GM18505 (cell line): Measurements from ENCODE around the gene TICAM1.
"Not testable (repeated sequence)": the region's sequence is repeated elsewhere in the genome, so short reads cannot be mapped to it uniquely, and the experiment has no call there.

Experiments
- ATAC-seq: cut with Tn5 transposase; IDR thresholded peaks from one replicate; pipeline ENCODE4 v1.9.1; 2021; ENCODE audit not compliant: unreplicated experiment
- POLR2A ChIP-seq: IDR thresholded peaks from 4 replicates; pipeline ENCODE4 v1.6.1; 2011; ENCODE audit warnings: borderline replicate concordance; ENCODE audit not compliant: insufficient read depth, insufficient read length; ENCODE audit errors: extremely low read depth

TICAM1 gene

GRCh38 chr19:4802711-4803110, 28.8 kb downstream of the TICAM1 start:
- no peak for TF ChIP-seq POLR2A
- ATAC-seq, result no peak

DNA sequence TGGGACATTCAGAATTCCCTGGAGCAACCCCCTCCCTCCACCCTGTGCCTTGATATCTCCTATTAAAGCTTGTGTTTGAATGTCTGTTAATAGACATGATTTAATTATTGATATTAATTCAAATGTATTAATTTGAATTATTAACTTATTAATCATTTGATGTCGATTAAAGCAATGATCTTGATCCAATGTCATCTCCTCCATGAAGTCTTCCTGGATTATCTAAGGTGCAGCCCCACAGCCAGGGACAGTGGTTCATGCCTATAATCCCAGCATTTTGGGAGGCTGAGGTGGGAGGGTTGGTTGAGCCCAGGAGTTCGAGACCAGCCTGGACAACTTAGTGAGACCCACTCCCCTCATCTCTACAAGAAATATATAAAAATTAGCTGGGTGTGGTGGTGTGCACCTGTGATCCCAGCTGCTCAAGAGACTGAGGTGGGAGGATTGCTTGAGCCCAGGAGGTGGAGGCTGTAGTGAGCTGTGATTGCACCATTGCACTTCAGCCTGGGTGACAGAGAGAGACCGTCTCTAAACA, 30.4 kb downstream of the TICAM1 start:
- TF ChIP-seq POLR2A, result no peak
- no peak for ATAC-seq

DNA sequence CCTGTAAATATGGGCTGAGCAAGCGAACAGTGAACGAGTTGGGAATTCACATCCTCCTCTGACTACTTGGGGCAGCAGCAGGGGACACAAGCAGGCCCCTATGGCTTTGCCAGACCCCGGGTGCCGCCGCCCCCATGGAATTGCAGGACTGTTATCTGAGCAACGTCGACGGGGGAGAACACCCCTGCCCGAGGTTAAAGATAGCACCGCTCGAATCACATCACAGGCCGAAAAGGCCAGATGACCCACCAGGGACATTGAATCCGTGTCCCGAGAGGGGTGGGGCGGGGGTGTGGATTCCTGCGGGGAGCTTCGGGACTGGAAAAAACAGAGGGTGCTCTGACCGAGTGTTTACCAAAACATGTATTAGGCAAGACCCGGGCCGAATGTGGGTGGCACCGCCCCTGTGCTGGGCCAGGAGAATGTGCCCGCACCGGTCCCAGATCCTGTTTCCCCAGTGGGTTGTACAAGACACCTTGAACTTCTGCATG, 30.9 kb downstream of the TICAM1 start:
- ATAC-seq, result no peak
- TF ChIP-seq POLR2A, result no peak

DNA sequence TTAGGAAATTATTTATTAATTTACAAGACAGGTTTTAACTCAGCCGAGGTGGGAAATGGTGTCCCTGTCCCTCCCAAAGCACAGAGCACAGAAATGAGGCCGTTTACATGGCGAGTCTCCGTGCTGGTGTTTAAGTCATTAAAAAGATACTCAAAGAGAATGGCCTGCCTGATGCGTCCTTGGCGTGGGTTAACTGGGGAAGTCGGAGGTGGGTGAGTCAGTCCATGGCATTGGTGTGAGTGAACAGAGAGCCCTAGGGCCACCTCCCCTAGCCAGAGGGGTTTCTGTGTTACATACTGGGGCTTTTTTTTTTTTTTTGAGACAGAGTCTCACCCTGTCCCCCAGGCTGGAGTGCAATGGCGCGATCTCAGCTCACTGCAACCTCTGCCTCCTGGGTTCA, 36.1 kb downstream of the TICAM1 start:
- no peak for ATAC-seq
- TF ChIP-seq POLR2A, result no peak

- ATAC-seq, result no peak
- TF ChIP-seq POLR2A, result no peak
Measured at GRCh38 chr19:4794971-4795370, 36.5 kb downstream of the TICAM1 start.

- ATAC-seq, result not testable (repeated sequence)
Measured at GRCh38 chr19:4793278-4793677, 38.2 kb downstream of the TICAM1 start.

- ATAC-seq, result not testable (repeated sequence)
Measured at GRCh38 chr19:4792866-4793195, 38.7 kb downstream of the TICAM1 start.

- peak; percentile 10 for ATAC-seq
Measured at GRCh38 chr19:4792019-4792865, 39.3 kb downstream of the TICAM1 start.

DNA sequence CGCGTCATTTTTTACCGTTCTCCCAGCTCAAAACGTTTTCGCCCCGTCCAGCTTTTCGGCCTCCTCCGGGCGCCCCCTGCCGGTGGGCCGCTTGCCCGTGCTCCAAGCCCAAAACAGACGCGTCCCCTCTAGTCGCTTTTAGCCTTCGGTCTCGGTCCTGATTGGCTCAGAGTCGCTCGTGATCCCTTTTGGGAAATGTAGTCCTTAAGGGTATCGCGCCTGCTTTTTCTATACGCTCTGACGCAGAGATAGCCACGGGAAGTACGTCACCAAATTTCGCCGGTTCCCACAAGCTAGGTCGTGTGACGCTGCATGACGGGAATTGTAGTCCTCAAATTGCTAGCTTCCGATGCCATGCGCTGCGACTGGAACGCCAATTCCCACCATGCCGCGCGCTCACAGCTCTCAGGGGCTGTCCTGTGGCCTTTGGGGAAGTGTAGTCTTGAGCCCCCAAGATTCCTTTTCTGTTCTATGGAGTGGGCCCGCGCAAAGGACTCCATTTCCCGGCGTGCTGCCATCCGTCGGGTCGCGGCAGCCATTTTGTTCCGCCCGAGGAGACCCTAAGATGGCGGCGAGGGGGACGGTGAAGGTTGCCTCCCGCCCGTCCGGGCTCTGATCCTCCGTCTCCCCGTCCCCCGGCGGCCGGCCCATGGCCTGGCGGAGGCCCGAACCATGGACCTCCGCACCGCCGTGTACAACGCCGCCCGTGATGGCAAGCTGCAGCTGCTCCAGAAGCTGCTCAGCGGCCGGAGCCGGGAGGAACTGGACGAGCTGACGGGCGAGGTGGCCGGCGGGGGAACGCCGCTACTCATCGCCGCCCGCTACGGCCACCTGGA, 40.1 kb downstream of the TICAM1 start, which contains the start of gene FEM1A:
Gene FEM1A, plus strand, starts transcription at position 552 of the 836 bp plus-strand sequence. Its CDS starts 121 bp downstream, at position 673.
- peak; percentile 88 for ATAC-seq
- peak; percentile 82 for TF ChIP-seq POLR2A

DNA sequence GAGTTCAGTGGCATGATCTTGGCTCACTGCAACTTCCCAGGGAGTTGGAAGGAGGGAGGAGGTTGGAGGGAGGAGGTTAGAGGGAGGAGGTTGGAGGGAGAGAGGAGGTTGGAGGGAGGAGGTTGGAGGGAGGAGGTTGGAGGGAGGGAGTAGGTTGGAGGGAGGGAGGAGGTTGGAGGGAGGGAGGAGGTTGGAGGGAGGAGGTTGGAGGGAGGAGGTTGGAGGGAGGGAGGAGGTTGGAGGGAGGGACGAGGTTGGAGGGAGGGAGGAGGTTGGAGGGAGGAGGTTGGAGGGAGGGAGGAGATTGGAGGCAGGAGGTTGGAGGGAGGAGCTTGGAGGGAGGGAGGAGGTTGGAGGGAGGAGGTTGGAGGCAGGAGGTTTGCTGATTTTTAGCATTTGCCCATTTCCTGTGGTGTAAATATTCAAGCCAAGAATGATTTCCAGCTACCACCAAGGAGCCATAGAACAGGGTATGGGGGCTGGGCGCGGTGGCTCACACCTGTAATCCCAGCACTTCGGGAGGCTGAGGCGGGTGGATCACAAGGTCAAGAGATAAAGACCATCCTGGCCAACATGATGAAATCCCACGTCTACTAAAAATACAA, 45.0 kb downstream of the TICAM1 start:
- not testable (repeated sequence) for ATAC-seq

DNA sequence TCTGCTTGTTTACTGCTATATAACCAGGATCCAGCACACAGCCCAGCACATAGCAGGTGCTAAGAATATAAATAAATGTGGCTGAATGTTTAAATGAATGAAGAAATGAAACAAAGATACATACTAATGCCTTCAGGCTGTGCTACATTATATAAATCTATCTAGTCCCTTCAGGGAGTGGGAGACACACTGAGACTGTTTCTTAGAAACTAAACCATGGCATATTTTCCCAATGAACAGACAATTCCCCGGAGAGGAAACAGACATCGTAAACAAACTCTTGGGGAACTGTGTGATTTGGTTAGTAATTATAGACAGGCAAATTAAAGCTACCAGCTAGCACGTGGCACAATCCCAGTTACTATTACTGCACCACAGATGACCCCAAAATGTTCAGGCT, 49.7 kb downstream of the TICAM1 start:
- no peak for TF ChIP-seq POLR2A
- ATAC-seq, result no peak

DNA sequence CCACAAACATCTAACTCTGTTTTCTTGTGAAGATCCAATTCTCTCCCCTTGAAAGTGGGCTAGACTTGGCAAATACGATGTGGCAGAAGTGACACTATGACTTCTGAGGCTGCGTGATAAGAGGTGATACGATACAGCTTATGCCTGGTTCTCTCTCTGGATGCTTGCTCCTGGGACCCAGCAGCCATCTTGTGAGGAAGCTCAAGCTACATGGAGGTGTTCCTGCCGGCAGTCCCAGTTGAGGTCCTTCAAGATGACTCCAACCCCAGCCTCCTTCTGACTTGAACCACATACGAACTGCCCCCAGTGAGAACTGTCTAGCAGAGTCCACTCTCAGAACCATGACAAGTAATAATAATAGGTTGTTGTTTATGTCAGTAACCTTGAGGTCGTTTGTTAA, 50.7 kb downstream of the TICAM1 start:
- TF ChIP-seq POLR2A, result no peak
- ATAC-seq, result no peak

- ATAC-seq, result not testable (repeated sequence)
Measured at GRCh38 chr19:4778124-4778523, 53.4 kb downstream of the TICAM1 start.
